Mesodermal cell (in vitro differentiated cells): ENCODE measurements around the gene FOSB.
A peak's percentile ranks its signal among the peaks of the same experiment; 100 is the strongest.

ENCODE experiments used
- H3K27ac ChIP-seq: 2 replicates; pipeline ENCODE4 v1.7.0; 2013; ENCODE audit warnings: mild to moderate bottlenecking, low read depth, low read length, moderate library complexity; ENCODE audit not compliant: severe bottlenecking
- H3K36me3 ChIP-seq: 2 replicates; pipeline ENCODE4 v1.7.1; 2013; ENCODE audit warnings: mild to moderate bottlenecking, low read length, moderate library complexity; ENCODE audit not compliant: control insufficient read depth, insufficient read depth
- H3K4me1 ChIP-seq: one replicate; pipeline ENCODE4 v1.7.1; 2013; ENCODE audit warnings: mild to moderate bottlenecking, low read length; ENCODE audit not compliant: insufficient read depth, control insufficient read depth, poor library complexity, severe bottlenecking
- H3K4me3 ChIP-seq: 2 replicates; pipeline ENCODE4 v1.7.0; 2013; ENCODE audit warnings: low read length, control low read depth, mild to moderate bottlenecking; ENCODE audit not compliant: insufficient read depth, poor library complexity, severe bottlenecking; ENCODE audit errors: extremely low read depth
- H3K9me3 ChIP-seq: 2 replicates; pipeline ENCODE4 v1.7.1; 2013; ENCODE audit warnings: mild to moderate bottlenecking, low read length, moderate library complexity; ENCODE audit not compliant: control insufficient read depth
- WGBS, 2 experiments: methylation state at CpG; one replicate each; pipeline ENCODE4 v1.1.5; 2013; ENCODE audit warnings: missing lambda C conversion rate in 2 of 2; ENCODE audit not compliant: insufficient coverage in 2 of 2; 5-methylcytosine and 5-hydroxymethylcytosine counted together

Gene FOSB

DNA sequence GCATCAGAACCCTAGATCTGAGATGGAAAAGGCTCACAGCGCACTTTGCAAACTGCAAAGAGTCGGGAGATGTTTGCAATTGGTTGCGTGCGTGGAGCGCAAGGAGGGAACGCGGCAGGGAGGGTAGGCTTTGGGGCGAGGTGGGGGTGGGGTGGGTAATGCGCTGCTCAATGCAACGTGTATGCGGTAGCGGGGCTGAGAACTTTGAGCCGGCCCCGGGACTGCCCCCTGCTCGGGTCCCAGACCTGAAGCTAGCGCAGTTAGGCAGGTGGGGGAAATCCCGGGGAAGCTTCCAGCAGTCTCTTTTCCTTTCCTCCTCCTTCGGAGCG is 971 bp downstream of the FOSB start:
- peak overlapping the region; percentile 99 for H3K27ac ChIP-seq
- no peaks in the 10 kb centered on the region for H3K9me3 ChIP-seq
- peak overlapping the region; percentile 67 for H3K4me3 ChIP-seq
- H3K36me3 ChIP-seq, result no peaks in the 10 kb centered on the region
- H3K4me1 ChIP-seq, result peaks cover 10% of the 10 kb centered on the region
- WGBS, 2 experiments, result 1 to 2% methylated on average over 16 of the region's 19 CpGs

DNA sequence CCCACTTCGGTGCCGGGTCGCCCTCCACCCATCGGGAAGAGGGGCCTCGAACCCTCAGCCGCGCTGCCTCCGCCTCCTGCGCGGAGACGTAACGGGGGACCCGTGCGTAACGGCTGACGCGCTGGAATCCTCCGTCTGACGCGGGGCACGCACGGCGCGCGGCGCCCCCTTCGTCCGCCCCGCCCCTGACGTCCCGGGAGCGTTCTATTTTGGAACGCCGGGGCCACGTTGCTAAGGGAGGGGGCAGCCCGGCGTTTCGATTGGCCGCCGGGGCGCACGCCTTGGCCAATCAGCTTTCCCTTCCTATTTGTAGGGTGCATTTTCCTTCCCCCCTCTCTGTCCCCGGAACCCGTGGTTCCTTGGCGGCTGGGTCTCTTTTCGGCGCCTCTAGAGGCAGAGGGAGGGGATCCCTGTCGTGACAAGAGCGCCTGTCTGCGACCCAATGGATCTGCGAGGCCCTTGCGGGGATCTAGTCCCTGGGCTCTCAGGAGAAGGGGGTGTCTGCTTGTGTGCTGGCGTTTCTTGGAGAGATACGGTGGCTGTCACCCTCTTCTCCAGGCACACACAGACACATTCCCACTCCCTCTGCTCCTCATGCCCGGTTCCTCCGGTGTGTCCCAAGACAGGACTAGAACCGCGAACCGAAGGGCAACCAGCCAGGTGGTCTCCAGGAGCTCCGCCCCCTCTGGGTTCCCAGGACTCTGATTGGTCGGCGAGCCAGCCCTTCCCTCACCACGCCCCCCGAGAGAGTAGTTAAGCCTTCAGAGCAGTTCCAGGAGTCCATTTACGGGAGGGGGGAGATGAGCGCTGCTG is 1.5 kb downstream of the FOSB start:
- H3K27ac ChIP-seq, result peak overlapping the region; percentile 99
- peak overlapping the region; percentile 67 for H3K4me3 ChIP-seq
- no peaks in the 10 kb centered on the region for H3K36me3 ChIP-seq
- H3K4me1 ChIP-seq, result peaks cover 10% of the 10 kb centered on the region
- no peaks in the 10 kb centered on the region for H3K9me3 ChIP-seq
- 0% methylated on average over 48 to 52 of the region's 66 CpGs for WGBS, 2 experiments

DNA sequence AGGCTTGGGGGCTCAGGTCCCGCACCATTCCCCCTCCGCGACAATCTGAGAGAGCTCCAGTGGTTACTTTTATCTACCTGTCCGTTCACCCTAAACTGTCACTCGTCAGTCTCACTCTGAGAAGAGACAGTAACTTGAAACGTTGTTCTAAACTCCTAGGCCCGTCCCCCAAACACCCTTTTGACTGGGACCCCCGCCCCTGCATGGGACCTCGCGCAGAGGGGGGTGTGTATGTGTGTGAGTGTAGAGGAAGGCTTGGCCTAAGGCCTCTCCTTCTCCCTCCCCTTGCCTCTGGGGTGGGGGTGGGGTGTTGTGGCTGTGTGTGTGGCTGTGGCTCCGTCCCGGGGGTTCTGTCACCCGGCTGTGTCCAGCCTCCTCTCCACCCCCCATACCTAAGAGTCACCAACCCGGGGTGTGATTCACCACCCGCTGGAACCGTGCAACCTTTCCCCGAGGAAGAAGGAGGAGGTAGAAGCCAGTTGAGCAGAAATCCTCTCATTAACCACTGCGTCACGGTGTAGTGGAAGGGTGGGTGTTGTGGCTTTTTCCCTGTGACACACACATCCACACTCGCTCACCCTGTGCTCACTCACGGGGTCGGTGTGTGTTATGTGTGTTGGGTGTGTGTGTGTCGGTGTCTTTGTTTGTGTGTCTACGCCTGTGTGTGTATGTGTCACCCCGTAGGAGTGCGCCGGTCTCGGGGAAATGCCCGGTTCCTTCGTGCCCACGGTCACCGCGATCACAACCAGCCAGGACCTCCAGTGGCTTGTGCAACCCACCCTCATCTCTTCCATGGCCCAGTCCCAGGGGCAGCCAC is 2.4 kb downstream of the FOSB start:
- WGBS, 2 experiments, result 64 to 70% methylated on average over 11 to 14 of the region's 33 CpGs
- Histone ChIP-seq H3K4me3 (peak overlapping the region; percentile 67), H3K4me1 (peaks cover 10% of the 10 kb centered on the region), H3K36me3 (no peaks in the 10 kb centered on the region), H3K27ac (peak overlapping the region; percentile 99), H3K9me3 (no peaks in the 10 kb centered on the region)

DNA sequence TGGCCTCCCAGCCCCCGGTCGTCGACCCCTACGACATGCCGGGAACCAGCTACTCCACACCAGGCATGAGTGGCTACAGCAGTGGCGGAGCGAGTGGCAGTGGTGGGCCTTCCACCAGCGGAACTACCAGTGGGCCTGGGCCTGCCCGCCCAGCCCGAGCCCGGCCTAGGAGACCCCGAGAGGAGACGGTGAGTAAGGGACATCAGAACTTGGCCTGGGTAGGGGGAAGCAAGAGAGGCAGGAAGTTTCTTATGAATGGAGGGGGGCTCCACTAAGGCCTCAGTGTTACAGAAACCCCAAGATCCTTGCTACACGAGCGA is 2.9 kb downstream of the FOSB start:
- no peak overlapping the region for H3K27ac ChIP-seq
- 92 to 99% methylated on average over 5 to 10 of the region's 15 CpGs for WGBS, 2 experiments
- H3K36me3 ChIP-seq, result no peaks in the 10 kb centered on the region
- H3K4me1 ChIP-seq, result peaks cover 10% of the 10 kb centered on the region
- H3K4me3 ChIP-seq, result no peak overlapping the region
- no peaks in the 10 kb centered on the region for H3K9me3 ChIP-seq

DNA sequence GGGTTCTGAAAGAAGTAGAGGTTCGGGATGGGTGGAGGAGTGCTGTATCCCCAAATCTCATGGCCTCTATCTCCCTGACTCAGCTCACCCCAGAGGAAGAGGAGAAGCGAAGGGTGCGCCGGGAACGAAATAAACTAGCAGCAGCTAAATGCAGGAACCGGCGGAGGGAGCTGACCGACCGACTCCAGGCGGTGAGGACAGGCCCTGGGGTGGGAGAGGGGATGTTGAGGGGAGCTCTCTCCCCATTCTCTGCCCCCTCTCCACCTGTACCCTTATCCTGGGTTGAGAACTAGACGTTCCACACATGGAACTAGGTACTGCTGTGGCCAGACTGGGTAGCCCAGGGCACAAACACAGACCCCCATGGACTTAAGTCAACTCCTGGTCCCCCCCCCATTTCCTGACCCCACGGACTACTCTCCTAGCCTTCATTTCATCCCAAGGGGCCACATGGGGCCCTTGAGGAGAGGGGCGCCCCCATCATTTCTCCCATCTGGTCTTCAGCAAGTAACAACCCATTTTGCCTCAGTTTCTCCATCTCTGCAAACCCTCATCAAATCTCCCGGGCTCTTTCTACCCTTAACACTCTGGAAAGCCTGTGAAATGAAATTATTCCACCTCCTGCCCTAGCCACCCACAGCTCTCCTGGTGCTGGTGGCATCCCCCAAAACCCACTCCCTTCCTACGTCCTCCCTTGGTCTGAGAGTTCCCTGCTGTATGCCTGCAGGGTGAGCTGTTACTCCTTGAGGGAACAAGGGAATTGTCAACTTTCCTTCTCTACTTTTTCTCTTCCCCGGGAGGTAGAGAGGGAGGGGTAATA is 3.5 kb downstream of the FOSB start:
- Histone ChIP-seq H3K27ac (no peak overlapping the region), H3K4me1 (peaks cover 10% of the 10 kb centered on the region), H3K36me3 (no peaks in the 10 kb centered on the region), H3K9me3 (no peaks in the 10 kb centered on the region), H3K4me3 (no peak overlapping the region)
- 78 to 88% methylated on average over 3 to 10 of the region's 16 CpGs for WGBS, 2 experiments

DNA sequence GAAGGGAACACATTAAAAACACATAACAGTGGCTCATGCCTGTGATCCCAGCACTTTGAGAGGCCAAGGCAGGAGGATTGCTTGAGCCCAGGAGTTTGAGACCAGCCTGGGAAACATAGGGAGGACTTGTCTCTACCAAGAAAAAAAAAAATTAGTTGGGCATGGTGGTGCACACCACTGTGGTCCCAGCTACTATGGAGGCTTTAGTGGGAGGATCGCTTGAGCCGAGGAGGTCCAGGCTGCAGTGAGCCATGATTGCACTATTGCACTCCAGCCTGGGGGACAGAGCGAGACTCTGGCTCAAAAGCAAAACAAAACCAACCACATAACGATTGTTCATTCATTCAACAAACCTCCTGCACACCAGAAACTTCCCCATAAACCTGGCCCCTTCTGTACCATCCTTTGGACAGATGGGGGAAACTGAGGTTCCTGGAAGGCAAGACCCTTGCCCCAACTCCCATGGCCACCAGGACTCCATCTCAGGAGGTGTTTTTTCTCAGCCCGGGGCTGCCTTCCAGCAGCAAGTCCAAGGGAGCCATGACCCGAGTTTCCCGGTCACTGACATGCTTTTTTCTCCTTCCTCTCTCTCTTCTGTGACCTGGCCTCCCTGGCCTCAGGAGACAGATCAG is 4.3 kb downstream of the FOSB start:
- no peak overlapping the region for H3K27ac ChIP-seq
- no peaks in the 10 kb centered on the region for H3K36me3 ChIP-seq
- WGBS, 2 experiments, result 74 to 83% methylated on average over 5 to 7 of the region's 7 CpGs
- H3K9me3 ChIP-seq, result no peaks in the 10 kb centered on the region
- no peak overlapping the region for H3K4me3 ChIP-seq
- H3K4me1 ChIP-seq, result peaks cover 10% of the 10 kb centered on the region

DNA sequence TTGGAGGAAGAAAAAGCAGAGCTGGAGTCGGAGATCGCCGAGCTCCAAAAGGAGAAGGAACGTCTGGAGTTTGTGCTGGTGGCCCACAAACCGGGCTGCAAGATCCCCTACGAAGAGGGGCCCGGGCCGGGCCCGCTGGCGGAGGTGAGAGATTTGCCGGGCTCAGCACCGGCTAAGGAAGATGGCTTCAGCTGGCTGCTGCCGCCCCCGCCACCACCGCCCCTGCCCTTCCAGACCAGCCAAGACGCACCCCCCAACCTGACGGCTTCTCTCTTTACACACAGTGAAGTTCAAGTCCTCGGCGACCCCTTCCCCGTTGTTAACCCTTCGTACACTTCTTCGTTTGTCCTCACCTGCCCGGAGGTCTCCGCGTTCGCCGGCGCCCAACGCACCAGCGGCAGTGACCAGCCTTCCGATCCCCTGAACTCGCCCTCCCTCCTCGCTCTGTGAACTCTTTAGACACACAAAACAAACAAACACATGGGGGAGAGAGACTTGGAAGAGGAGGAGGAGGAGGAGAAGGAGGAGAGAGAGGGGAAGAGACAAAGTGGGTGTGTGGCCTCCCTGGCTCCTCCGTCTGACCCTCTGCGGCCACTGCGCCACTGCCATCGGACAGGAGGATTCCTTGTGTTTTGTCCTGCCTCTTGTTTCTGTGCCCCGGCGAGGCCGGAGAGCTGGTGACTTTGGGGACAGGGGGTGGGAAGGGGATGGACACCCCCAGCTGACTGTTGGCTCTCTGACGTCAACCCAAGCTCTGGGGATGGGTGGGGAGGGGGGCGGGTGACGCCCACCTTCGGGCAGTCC is 5.0 kb downstream of the FOSB start:
- H3K9me3 ChIP-seq, result no peaks in the 10 kb centered on the region
- H3K27ac ChIP-seq, result no peak overlapping the region
- no peaks in the 10 kb centered on the region for H3K36me3 ChIP-seq
- 38 to 41% methylated on average over 24 to 30 of the region's 44 CpGs for WGBS, 2 experiments
- H3K4me3 ChIP-seq, result no peak overlapping the region
- H3K4me1 ChIP-seq, result peaks cover 10% of the 10 kb centered on the region

DNA sequence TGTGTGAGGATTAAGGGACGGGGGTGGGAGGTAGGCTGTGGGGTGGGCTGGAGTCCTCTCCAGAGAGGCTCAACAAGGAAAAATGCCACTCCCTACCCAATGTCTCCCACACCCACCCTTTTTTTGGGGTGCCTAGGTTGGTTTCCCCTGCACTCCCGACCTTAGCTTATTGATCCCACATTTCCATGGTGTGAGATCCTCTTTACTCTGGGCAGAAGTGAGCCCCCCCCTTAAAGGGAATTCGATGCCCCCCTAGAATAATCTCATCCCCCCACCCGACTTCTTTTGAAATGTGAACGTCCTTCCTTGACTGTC is 5.5 kb downstream of the FOSB start:
- Histone ChIP-seq H3K4me3 (no peak overlapping the region), H3K4me1 (peaks cover 10% of the 10 kb centered on the region), H3K27ac (no peak overlapping the region), H3K9me3 (no peaks in the 10 kb centered on the region), H3K36me3 (no peaks in the 10 kb centered on the region)
- WGBS, 2 experiments, result 55 to 71% methylated on average over 1 to 2 of the region's 5 CpGs

DNA sequence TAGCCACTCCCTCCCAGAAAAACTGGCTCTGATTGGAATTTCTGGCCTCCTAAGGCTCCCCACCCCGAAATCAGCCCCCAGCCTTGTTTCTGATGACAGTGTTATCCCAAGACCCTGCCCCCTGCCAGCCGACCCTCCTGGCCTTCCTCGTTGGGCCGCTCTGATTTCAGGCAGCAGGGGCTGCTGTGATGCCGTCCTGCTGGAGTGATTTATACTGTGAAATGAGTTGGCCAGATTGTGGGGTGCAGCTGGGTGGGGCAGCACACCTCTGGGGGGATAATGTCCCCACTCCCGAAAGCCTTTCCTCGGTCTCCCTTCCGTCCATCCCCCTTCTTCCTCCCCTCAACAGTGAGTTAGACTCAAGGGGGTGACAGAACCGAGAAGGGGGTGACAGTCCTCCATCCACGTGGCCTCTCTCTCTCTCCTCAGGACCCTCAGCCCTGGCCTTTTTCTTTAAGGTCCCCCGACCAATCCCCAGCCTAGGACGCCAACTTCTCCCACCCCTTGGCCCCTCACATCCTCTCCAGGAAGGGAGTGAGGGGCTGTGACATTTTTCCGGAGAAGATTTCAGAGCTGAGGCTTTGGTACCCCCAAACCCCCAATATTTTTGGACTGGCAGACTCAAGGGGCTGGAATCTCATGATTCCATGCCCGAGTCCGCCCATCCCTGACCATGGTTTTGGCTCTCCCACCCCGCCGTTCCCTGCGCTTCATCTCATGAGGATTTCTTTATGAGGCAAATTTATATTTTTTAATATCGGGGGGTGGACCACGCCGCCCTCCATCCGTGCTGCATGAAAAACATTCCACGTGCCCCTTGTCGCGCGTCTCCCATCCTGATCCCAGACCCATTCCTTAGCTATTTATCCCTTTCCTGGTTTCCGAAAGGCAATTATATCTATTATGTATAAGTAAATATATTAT is 6.1 kb downstream of the FOSB start:
- H3K4me3 ChIP-seq, result no peak overlapping the region
- H3K4me1 ChIP-seq, result peaks cover 10% of the 10 kb centered on the region
- WGBS, 2 experiments, result 77 to 83% methylated on average over 14 of the region's 27 CpGs
- no peaks in the 10 kb centered on the region for H3K36me3 ChIP-seq
- H3K27ac ChIP-seq, result no peak overlapping the region
- H3K9me3 ChIP-seq, result no peaks in the 10 kb centered on the region
